ENCODE measurements around the gene CDHR3. TPM values are rescaled to one million over a fixed set of nuclear protein-coding genes. Genes with fewer than 3 reads are reported as not detected.

CDHR3 gene
- total and polyA plus RNA-seq, 10 of the 15 experiments (the other 5 are each of a cell fraction or from before 2014, with no cell fraction given): 0.06 to 0.11 TPM; not detected in 8

DNA sequence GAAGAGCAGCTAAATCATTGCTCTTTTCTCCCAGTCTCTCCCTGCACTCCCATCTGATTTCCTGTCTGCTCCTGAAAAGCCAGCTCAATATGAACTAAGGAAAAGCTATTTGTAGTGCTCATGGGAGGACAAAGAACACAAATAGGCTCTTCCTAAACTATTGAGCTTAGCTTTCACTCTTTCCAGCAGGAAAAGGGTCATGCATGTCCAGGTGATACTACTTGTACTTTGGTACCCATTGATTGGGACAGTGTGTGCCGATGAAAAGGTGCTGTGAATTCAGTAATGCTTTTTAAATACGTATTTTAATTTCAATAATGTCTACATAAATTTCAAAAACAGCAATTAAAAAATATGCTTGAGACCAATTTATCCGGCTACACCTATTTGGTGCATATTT, 49.1 kb upstream of the CDHR3 start:
- ChIA-PET CTCF (interaction anchor here (1.3 to 1.5 kb wide), 2 partner anchors 25 to 153 kb away, joined by 3 to 4 read pairs; no protein-coding TSS in a partner anchor), SMC1A (ENCODE audit: uncharacterized antibody, unreplicated experiment) (no interaction called here), RAD21 (ENCODE audit: unreplicated experiment) (no interaction called here), POLR2A (no interaction called here)
- Histone ChIP-seq H3K9me3 (replicated peaks; ENCODE audit: control insufficient read depth, insufficient read depth, low read length) (no peaks in the 10 kb centered on the region), H3K27me3 (replicated peaks in 1 of 2; ENCODE audit: control insufficient read depth in 2 of 2, insufficient read depth in 2 of 2, low read length in 1 of 2) (peaks cover 3 to 5% of the 10 kb centered on the region in 2 experiments; a peak in 3 of 4 replicates), H3K4me1 (ENCODE audit: control insufficient read depth, insufficient read depth, low read length) (no peaks in the 10 kb centered on the region), H3K4me2 (ENCODE audit: control insufficient read depth, insufficient read depth) (no peak overlapping the region), H2AFZ (ENCODE audit: control insufficient read depth, low read depth, low read length) (no peak overlapping the region), H3K36me3 (ENCODE audit: control insufficient read depth in 2 of 2, insufficient read depth in 2 of 2, low read length in 1 of 2) (no peaks in the 10 kb centered on the region), H4K20me1 (ENCODE audit: control insufficient read depth, insufficient read depth) (no peaks in the 10 kb centered on the region), H3K4me3 (no peak overlapping the region), H3K27ac (ENCODE audit: control insufficient read depth, insufficient read depth) (no peak overlapping the region), H3K9ac (ENCODE audit: control insufficient read depth, insufficient read depth, low read length) (no peak overlapping the region), H3K79me2 (ENCODE audit: control insufficient read depth, insufficient read depth, low read length) (no peaks in the 10 kb centered on the region)
- 36% methylated on average over 3 of the region's 3 CpGs for WGBS (ENCODE audit: insufficient coverage, insufficient replicate concordance, low lambda C conversion rate, missing lambda C conversion rate)
- DNase-seq (ENCODE audit: low read depth, low spot score) (no peak), ATAC-seq (no peak), FAIRE-seq (no peak)
- in situ Hi-C loops (cut with MboI): no loop called here
- BruUV-seq (replicated peaks): no TSS peak
- TF ChIP-seq RAD21 (IDR thresholded peaks at IDR 0.05; ENCODE audit: insufficient read depth, low read depth, low read length) (no peak), BCL11A (IDR thresholded peaks at IDR 0.05; ENCODE audit: low read depth, low read length) (no peak), NR2C1 (IDR thresholded peaks at IDR 0.05) (no peak), NR2C2 (IDR thresholded peaks at IDR 0.05; ENCODE audit: borderline replicate concordance, control insufficient read depth, insufficient read length, low read depth) (no peak), KLF5 (IDR thresholded peaks at IDR 0.05; ENCODE audit: partially characterized antibody) (no peak), TAF1 (IDR thresholded peaks at IDR 0.05; ENCODE audit: borderline replicate concordance, low read depth, low read length) (no peak), NRF1 (conservative IDR thresholded peaks at IDR 0.05; ENCODE audit: low read depth, low read length) (no peak), SMAD1 (IDR thresholded peaks at IDR 0.05; ENCODE audit: low read depth, partially characterized antibody) (no peak)
- TF ChIP-seq, protein P1, sequence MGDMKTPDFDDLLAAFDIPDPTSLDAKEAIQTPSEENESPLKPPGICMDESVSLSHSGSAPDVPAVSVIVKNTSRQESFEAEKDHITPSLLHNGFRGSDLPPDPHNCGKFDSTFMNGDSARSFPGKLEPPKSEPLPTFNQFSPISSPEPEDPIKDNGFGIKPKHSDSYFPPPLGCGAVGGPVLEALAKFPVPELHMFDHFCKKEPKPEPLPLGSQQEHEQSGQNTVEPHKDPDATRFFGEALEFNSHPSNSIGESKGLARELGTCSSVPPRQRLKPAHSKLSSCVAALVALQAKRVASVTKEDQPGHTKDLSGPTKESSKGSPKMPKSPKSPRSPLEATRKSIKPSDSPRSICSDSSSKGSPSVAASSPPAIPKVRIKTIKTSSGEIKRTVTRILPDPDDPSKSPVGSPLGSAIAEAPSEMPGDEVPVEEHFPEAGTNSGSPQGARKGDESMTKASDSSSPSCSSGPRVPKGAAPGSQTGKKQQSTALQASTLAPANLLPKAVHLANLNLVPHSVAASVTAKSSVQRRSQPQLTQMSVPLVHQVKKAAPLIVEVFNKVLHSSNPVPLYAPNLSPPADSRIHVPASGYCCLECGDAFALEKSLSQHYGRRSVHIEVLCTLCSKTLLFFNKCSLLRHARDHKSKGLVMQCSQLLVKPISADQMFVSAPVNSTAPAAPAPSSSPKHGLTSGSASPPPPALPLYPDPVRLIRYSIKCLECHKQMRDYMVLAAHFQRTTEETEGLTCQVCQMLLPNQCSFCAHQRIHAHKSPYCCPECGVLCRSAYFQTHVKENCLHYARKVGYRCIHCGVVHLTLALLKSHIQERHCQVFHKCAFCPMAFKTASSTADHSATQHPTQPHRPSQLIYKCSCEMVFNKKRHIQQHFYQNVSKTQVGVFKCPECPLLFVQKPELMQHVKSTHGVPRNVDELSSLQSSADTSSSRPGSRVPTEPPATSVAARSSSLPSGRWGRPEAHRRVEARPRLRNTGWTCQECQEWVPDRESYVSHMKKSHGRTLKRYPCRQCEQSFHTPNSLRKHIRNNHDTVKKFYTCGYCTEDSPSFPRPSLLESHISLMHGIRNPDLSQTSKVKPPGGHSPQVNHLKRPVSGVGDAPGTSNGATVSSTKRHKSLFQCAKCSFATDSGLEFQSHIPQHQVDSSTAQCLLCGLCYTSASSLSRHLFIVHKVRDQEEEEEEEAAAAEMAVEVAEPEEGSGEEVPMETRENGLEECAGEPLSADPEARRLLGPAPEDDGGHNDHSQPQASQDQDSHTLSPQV (IDR thresholded peaks at IDR 0.05): no peak
- intact Hi-C loops (cut with micrococcal nuclease; ENCODE audit: unreplicated experiment): no loop called here

All from GM12878 (cell line).